H9 (cell line): ENCODE measurements around the gene EEIG2. TPM values are rescaled to one million over a fixed set of nuclear protein-coding genes. Genes with fewer than 3 reads are reported as not detected.

Source experiments
- DNase-seq: peaks from one replicate; pipeline ENCODE4 v3.0.0-alpha.2; 2017
- H2AFZ ChIP-seq: one replicate; pipeline ENCODE4 v1.6.1; 2013; ENCODE audit warnings: mild to moderate bottlenecking, low read length, control low read depth, moderate library complexity
- H2AK5ac ChIP-seq: 2 replicates; pipeline ENCODE4 v1.6.1; 2013; ENCODE audit warnings: low read length, control low read depth, mixed read lengths; ENCODE audit not compliant: insufficient read length
- H2BK120ac ChIP-seq: one replicate; pipeline ENCODE4 v1.6.1; 2013; ENCODE audit warnings: low read depth, mild to moderate bottlenecking, low read length, control low read depth, inconsistent platforms; ENCODE audit not compliant: poor library complexity, severe bottlenecking
- H2BK12ac ChIP-seq: 2 replicates; pipeline ENCODE4 v1.6.1; 2013; ENCODE audit warnings: low read length, control low read depth, mixed read lengths, low read depth; ENCODE audit not compliant: insufficient read length
- H2BK15ac ChIP-seq: 2 replicates; pipeline ENCODE4 v1.6.1; 2013; ENCODE audit warnings: low read depth, low read length, control low read depth
- H2BK20ac ChIP-seq: one replicate; pipeline ENCODE4 v1.6.1; 2013; ENCODE audit warnings: low read depth, mild to moderate bottlenecking, low read length, control low read depth, inconsistent platforms; ENCODE audit not compliant: poor library complexity, severe bottlenecking
- H2BK5ac ChIP-seq: 2 replicates; pipeline ENCODE4 v1.6.1; 2013; ENCODE audit warnings: low read length, control low read depth, mixed read lengths; ENCODE audit not compliant: insufficient read length
- H3K14ac ChIP-seq: 2 replicates; pipeline ENCODE4 v1.6.1; 2013; ENCODE audit warnings: low read length, control low read depth; ENCODE audit not compliant: insufficient read depth
- H3K18ac ChIP-seq: 2 replicates; pipeline ENCODE4 v1.6.1; 2013; ENCODE audit warnings: low read depth, mild to moderate bottlenecking, mixed read lengths, low read length, control low read depth; ENCODE audit not compliant: insufficient read length
- H3K23ac ChIP-seq: 2 replicates; pipeline ENCODE4 v1.6.1; 2013; ENCODE audit warnings: low read length, control low read depth, mixed read lengths, low read depth; ENCODE audit not compliant: insufficient read length
- H3K23me2 ChIP-seq: 2 replicates; pipeline ENCODE4 v1.6.1; 2013; ENCODE audit warnings: low read depth, mild to moderate bottlenecking, mixed read lengths, low read length, control low read depth; ENCODE audit not compliant: insufficient read length, poor library complexity, severe bottlenecking
- H3K27ac ChIP-seq: 2 replicates; pipeline ENCODE4 v1.5.1; 2013; ENCODE audit warnings: low read length, control low read depth, mixed read lengths, low read depth; ENCODE audit not compliant: insufficient read length
- H3K27me3 ChIP-seq: 2 replicates; pipeline ENCODE4 v1.6.1; 2013; ENCODE audit warnings: low read length, control low read depth, inconsistent platforms; ENCODE audit not compliant: insufficient read depth
- H3K4ac ChIP-seq: 2 replicates; pipeline ENCODE4 v1.6.1; 2013; ENCODE audit warnings: low read depth, mild to moderate bottlenecking, control low read depth, inconsistent platforms, low read length, moderate library complexity
- H3K4me1 ChIP-seq: 2 replicates; pipeline ENCODE4 v1.6.1; 2013; ENCODE audit warnings: low read length, control low read depth, inconsistent platforms; ENCODE audit not compliant: insufficient read depth
- H3K4me2 ChIP-seq: 2 replicates; pipeline ENCODE4 v1.6.1; 2013; ENCODE audit warnings: low read length, control low read depth, mixed read lengths; ENCODE audit not compliant: insufficient read length, insufficient read depth
- H3K56ac ChIP-seq: 2 replicates; pipeline ENCODE4 v1.6.1; 2013; ENCODE audit warnings: low read depth, mild to moderate bottlenecking, mixed read lengths, low read length, control low read depth; ENCODE audit not compliant: insufficient read length
- H3K79me1 ChIP-seq: 2 replicates; pipeline ENCODE4 v1.6.1; 2013; ENCODE audit warnings: low read depth, mild to moderate bottlenecking, moderate library complexity, low read length, control low read depth, inconsistent platforms; ENCODE audit not compliant: insufficient read depth, poor library complexity, severe bottlenecking
- H3K79me2 ChIP-seq: 2 replicates; pipeline ENCODE4 v1.6.1; 2013; ENCODE audit warnings: low read length, control low read depth, inconsistent platforms; ENCODE audit not compliant: insufficient read depth
- H3K9ac ChIP-seq: 2 replicates; pipeline ENCODE4 v1.6.1; 2013; ENCODE audit warnings: low read length, control low read depth, mixed read lengths; ENCODE audit not compliant: insufficient read length; ENCODE audit errors: extremely low read depth
- H3K9me3 ChIP-seq: one replicate; pipeline ENCODE4 v1.6.1; 2013; ENCODE audit warnings: low read depth, low read length, inconsistent platforms; ENCODE audit not compliant: control insufficient read depth
- H3T11ph ChIP-seq: one replicate; pipeline ENCODE4 v1.6.1; 2013; ENCODE audit warnings: mild to moderate bottlenecking, low read length, control low read depth, inconsistent platforms
- H4K20me1 ChIP-seq: one replicate; pipeline ENCODE4 v1.6.1; 2013; ENCODE audit not compliant: control insufficient read depth, insufficient read length, insufficient read depth
- H4K5ac ChIP-seq: 2 replicates; pipeline ENCODE4 v1.6.1; 2013; ENCODE audit warnings: low read depth, mild to moderate bottlenecking, mixed read lengths, low read length, control low read depth; ENCODE audit not compliant: insufficient read length
- H4K8ac ChIP-seq: replicated peaks from 2 replicates; pipeline ENCODE4 v1.6.1; 2013; ENCODE audit warnings: low read length, control low read depth, mixed read lengths, low read depth; ENCODE audit not compliant: insufficient read length
- H4K91ac ChIP-seq: 2 replicates; pipeline ENCODE4 v1.6.1; 2013; ENCODE audit warnings: low read depth, mild to moderate bottlenecking, moderate library complexity, mixed read lengths, low read length, control low read depth; ENCODE audit not compliant: insufficient read length
- H3K27ac Mint-ChIP-seq, 3 experiments: 2 replicates in 2 of 3; 3 replicates in 1 of 3; pipeline ENCODE4 v1.8.0; 2020 to 2021; ENCODE audit warnings: mixed read lengths in 3 of 3, mild to moderate bottlenecking in 1 of 3, moderate library complexity in 1 of 3
- H3K27me3 Mint-ChIP-seq: 2 replicates; pipeline ENCODE4 v1.8.0; 2021; ENCODE audit warnings: low read depth, mild to moderate bottlenecking, moderate library complexity, mixed read lengths
- H3K36me3 Mint-ChIP-seq, 3 experiments: 2 replicates in 2 of 3; 3 replicates in 1 of 3; pipeline ENCODE4 v1.8.0; 2020 to 2021; ENCODE audit warnings: low read depth in 3 of 3, mixed read lengths in 3 of 3; ENCODE audit not compliant: insufficient read depth in 1 of 3
- H3K4me1 Mint-ChIP-seq, 2 experiments: 2 replicates each; pipeline ENCODE4 v1.8.0; 2020; ENCODE audit warnings: mixed read lengths in 2 of 2
- H3K4me3 Mint-ChIP-seq, 2 experiments: 2 replicates in 1 of 2; 3 replicates in 1 of 2; pipeline ENCODE4 v1.8.0; 2020 to 2021; ENCODE audit warnings: mild to moderate bottlenecking in 2 of 2, mixed read lengths in 2 of 2, moderate library complexity in 1 of 2
- H3K9me3 Mint-ChIP-seq, 2 experiments: 2 replicates in 1 of 2; 3 replicates in 1 of 2; pipeline ENCODE4 v1.8.0; 2020; ENCODE audit warnings: mild to moderate bottlenecking in 2 of 2, mixed read lengths in 2 of 2, moderate library complexity in 1 of 2
- total RNA-seq: library from RNA; stranded (reverse); gene quantifications from 2 replicates; pipeline ENCODE4 v1.2.1, GENCODE V29; 2021
- TF ChIP-seq, protein P1 (sequence below): fragments of 200-600 bp; sonication (generic); conservative IDR thresholded peaks from 3 replicates; pipeline ENCODE4 v1.8.0; 2021; ENCODE audit warnings: antibody characterized with exemption, mild to moderate bottlenecking

EEIG2 gene
- total RNA-seq, 1 experiment from 2014 or later = 17.0 TPM

DNA sequence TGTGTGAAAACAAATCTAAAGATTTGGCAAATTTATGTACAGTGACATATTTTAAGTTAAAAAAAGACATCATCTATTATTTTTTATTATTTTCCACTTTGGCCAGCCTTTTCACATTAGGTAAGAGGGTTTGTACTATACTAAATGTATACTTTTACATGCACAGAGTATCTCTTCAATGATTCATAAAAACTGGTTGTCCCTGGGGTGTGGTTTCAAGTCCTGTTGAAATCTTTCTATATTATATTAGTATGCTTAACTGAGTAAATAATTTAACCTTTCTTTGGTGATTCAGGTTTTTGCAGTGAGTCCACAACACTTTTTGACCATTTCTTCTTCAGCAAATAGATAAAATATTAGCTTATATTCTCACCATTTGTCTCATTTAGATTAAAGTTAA is 45.7 kb downstream of the EEIG2 start:
- Histone ChIP-seq H3K79me2 (no peaks in the 10 kb centered on the region), H2BK20ac (no peak overlapping the region), H3K9ac (no peak overlapping the region), H2BK12ac (no peak overlapping the region), H4K5ac (no peak overlapping the region), H3K4me1 (no peaks in the 10 kb centered on the region), H2BK120ac (no peak overlapping the region), H3K79me1 (no peaks in the 10 kb centered on the region), H3K14ac (no peak overlapping the region), H4K8ac (no peak overlapping the region), H3K27me3 (no peaks in the 10 kb centered on the region), H3K9me3 (no peaks in the 10 kb centered on the region), H2AK5ac (no peak overlapping the region), H3K23ac (no peak overlapping the region), H4K91ac (no peak overlapping the region), H3K4ac (no peak overlapping the region), H3K27ac (no peak overlapping the region), H3K18ac (no peak overlapping the region), H3K56ac (no peak overlapping the region), H4K20me1 (no peaks in the 10 kb centered on the region), H3K4me2 (no peak overlapping the region), H3T11ph (no peak overlapping the region), H2AFZ (no peak overlapping the region), H2BK5ac (no peak overlapping the region), H3K23me2 (no peaks in the 10 kb centered on the region), H2BK15ac (no peak overlapping the region)
- TF ChIP-seq, protein P1, sequence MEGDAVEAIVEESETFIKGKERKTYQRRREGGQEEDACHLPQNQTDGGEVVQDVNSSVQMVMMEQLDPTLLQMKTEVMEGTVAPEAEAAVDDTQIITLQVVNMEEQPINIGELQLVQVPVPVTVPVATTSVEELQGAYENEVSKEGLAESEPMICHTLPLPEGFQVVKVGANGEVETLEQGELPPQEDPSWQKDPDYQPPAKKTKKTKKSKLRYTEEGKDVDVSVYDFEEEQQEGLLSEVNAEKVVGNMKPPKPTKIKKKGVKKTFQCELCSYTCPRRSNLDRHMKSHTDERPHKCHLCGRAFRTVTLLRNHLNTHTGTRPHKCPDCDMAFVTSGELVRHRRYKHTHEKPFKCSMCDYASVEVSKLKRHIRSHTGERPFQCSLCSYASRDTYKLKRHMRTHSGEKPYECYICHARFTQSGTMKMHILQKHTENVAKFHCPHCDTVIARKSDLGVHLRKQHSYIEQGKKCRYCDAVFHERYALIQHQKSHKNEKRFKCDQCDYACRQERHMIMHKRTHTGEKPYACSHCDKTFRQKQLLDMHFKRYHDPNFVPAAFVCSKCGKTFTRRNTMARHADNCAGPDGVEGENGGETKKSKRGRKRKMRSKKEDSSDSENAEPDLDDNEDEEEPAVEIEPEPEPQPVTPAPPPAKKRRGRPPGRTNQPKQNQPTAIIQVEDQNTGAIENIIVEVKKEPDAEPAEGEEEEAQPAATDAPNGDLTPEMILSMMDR = no peak
- Mint-ChIP-seq H3K27me3 (no peaks in the 10 kb centered on the region), H3K36me3 (peaks cover 0 to 11% (median 4%) of the 10 kb centered on the region in 3 experiments; a peak in 4 of 7 replicates), H3K9me3 (no peaks in the 10 kb centered on the region), H3K27ac (no peak overlapping the region), H3K4me1 (peaks cover 3 to 4% of the 10 kb centered on the region in 2 experiments; a peak in 3 of 4 replicates), H3K4me3 (no peak overlapping the region)
- DNase-seq = no peak
